Anterior cingulate cortex (tissue), 58 donors: ENCODE results near the gene CHRNA4.

Experiments
- DNase-seq, 58 donors: peaks; one replicate each; lab custom pipeline; 2025; lab: John Stamatoyannopoulos, UW

Gene CHRNA4

GRCh38 chr20:63398744-63399514 lies 37.8 kb upstream of the CHRNA4 start:
- DNase-seq: no peak

GRCh38 chr20:63397946-63398450 lies 36.8 kb upstream of the CHRNA4 start:
- no peak for DNase-seq

- DNase-seq: no peak
Measured at GRCh38 chr20:63397155-63397843, 36.1 kb upstream of the CHRNA4 start.

- no peak for DNase-seq
Measured at GRCh38 chr20:63396300-63396699, 35.2 kb upstream of the CHRNA4 start.

GRCh38 chr20:63395723-63396122 lies 34.6 kb upstream of the CHRNA4 start:
- no peak for DNase-seq

- DNase-seq: no peak
Measured at GRCh38 chr20:63394920-63395455, 33.8 kb upstream of the CHRNA4 start.

- peak in 45 of 58 donors; percentile 18 to 85 (median 60) for DNase-seq
Measured at GRCh38 chr20:63394069-63394919, 33.1 kb upstream of the CHRNA4 start.

GRCh38 chr20:63393566-63393965 lies 32.4 kb upstream of the CHRNA4 start:
- DNase-seq: no peak

- no peak for DNase-seq
Measured at GRCh38 chr20:63392465-63393365, 31.6 kb upstream of the CHRNA4 start.

GRCh38 chr20:63387917-63388316 lies 26.8 kb upstream of the CHRNA4 start:
- DNase-seq: no peak

- DNase-seq: no peak
Measured at GRCh38 chr20:63387393-63387792, 26.2 kb upstream of the CHRNA4 start.

GRCh38 chr20:63386491-63386890 lies 25.3 kb upstream of the CHRNA4 start:
- no peak for DNase-seq

GRCh38 chr20:63385819-63386218 lies 24.7 kb upstream of the CHRNA4 start:
- no peak for DNase-seq

GRCh38 chr20:63384336-63384735 lies 23.2 kb upstream of the CHRNA4 start:
- DNase-seq: no peak

GRCh38 chr20:63383556-63383955 lies 22.4 kb upstream of the CHRNA4 start:
- DNase-seq: no peak

GRCh38 chr20:63382551-63383300 lies 21.6 kb upstream of the CHRNA4 start:
- no peak for DNase-seq

GRCh38 chr20:63381781-63382431 lies 20.8 kb upstream of the CHRNA4 start:
- DNase-seq: peak in 5 of 58 donors; percentile 14 to 48 (median 28)

- no peak for DNase-seq
Measured at GRCh38 chr20:63380346-63380870, 19.3 kb upstream of the CHRNA4 start.
